SJSA1 (cell line): ENCODE data around the gene GPATCH2. TPM values are rescaled to one million over a fixed set of nuclear protein-coding genes. Genes with fewer than 3 reads are reported as not detected.

Experiments
- DNase-seq, 2 experiments: peaks; one replicate each; pipeline ENCODE4 v3.0.0-alpha.2; 2015 to 2020; ENCODE audit warnings: low spot score in 2 of 2, low read depth in 1 of 2
- H3K27ac ChIP-seq: fragments of 250-450 bp; sonication (Bioruptor Pico); 2 replicates; pipeline ENCODE4 v1.5.1; 2020; ENCODE audit warnings: mild to moderate bottlenecking, moderate library complexity
- H3K27me3 ChIP-seq: fragments of 250-450 bp; sonication (Bioruptor Pico); replicated peaks from 2 replicates; pipeline ENCODE4 v1.5.1; 2020; ENCODE audit warnings: mild to moderate bottlenecking, moderate library complexity
- H3K36me3 ChIP-seq: fragments of 250-450 bp; sonication (Bioruptor Pico); 2 replicates; pipeline ENCODE4 v1.5.1; 2020; ENCODE audit warnings: mild to moderate bottlenecking
- H3K4me1 ChIP-seq: fragments of 250-450 bp; sonication (Bioruptor Pico); replicated peaks from 2 replicates; pipeline ENCODE4 v1.6.1; 2021; ENCODE audit warnings: mild to moderate bottlenecking
- H3K4me3 ChIP-seq: fragments of 250-450 bp; sonication (Bioruptor Pico); 2 replicates; pipeline ENCODE4 v1.5.1; 2020; ENCODE audit warnings: mild to moderate bottlenecking
- H3K9me3 ChIP-seq: fragments of 250-450 bp; sonication (Bioruptor Pico); replicated peaks from 2 replicates; pipeline ENCODE4 v1.5.1; 2020; ENCODE audit warnings: mild to moderate bottlenecking
- total RNA-seq: library from RNA; depleted of rRNA; stranded (reverse); fragments of >200 nt; shearing (Covaris generic); gene quantifications from 2 replicates; pipeline ENCODE4 v1.2.3, GENCODE V29; 2014; rRNA removed

Gene GPATCH2
- total RNA-seq: 15.3 and 24.2 TPM in 2 replicates

DNA sequence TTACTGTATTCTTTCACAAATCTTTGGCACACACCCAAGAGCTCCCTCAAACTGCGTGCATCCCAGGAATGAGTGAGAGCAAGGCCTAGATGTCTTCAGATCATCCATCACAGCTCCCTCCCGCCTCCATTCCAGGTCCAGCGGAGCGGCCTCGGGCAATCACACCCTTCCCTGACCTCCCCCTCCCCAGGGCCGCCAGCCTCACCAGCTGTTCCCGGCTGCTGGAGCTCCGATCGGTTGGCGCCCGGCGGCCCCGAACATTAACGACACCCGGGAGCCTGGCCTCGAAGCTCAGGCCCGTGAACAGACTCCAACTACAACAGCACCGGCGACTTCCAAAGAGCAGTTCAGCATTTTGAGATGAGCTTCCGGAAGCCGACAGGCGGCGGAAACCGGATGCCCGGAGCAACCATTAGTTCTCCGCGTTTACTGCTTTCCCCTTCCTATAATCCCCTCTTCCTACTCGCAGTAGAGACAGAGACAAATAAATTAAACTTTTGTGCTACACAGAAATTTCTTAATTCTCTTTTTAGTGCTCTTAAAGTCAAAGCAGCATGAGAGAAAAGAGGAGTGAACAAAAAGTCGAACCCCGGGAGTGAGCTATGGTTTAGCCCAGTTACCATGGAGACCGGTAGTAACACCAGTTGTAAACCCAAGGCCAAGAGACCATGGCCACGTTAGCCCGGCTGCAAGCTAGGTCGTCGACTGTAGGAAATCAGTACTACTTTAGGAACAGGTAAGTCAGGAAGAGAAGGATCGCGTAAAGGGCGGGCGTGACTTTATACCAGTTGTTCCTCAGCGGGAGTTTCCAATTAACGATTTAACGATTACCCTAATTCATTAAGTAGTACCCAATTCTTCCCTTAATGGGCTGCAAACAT is at the start of gene GPATCH2, which contains the start of gene SPATA17:
TSS of gene GPATCH2 (minus strand) at position 380 of the 881 bp plus-strand sequence. CDS start at position 261, 119 bp downstream.
TSS of gene SPATA17 (plus strand) at position 634 of the 881 bp plus-strand sequence. CDS start at position 669, 35 bp downstream.
- Histone ChIP-seq H3K36me3 (no peaks in the 10 kb centered on the region), H3K27ac (peak within 1 kb of the TSS; percentile 99), H3K9me3 (no peaks in the 10 kb centered on the region), H3K4me1 (peaks cover 8% of the 10 kb centered on the region), H3K4me3 (peak within 1 kb of the TSS; percentile 67), H3K27me3 (no peaks in the 10 kb centered on the region)
- peak; percentile 83 to 97 for DNase-seq

GRCh38 chr1:217674028-217674729 is 43.3 kb upstream of the GPATCH2 start:
- no peak overlapping the region for H3K4me3 ChIP-seq

DNA sequence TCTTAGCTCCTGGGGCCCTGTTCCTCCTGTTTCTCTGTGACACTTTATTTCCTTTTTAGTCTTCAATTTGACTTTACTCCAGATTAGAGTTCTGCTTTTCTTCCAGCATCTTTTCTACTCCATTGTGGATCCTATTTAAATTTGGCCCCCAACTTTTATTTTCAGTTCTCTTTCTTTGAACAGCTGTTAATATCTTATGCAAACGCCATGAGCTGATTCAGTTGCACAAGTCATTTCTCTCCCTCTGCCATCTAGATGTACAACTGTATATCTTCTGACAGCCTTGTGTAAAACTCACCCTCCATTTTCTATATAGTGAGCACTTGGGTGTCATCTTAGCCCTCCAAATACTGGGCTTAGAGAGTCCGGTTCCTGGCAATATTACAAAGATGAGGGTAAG is 42.5 kb upstream of the GPATCH2 start:
- Histone ChIP-seq H3K4me3 (no peak overlapping the region), H3K9me3 (no peaks in the 10 kb centered on the region), H3K4me1 (no peaks in the 10 kb centered on the region), H3K27me3 (peaks cover 11% of the 10 kb centered on the region), H3K27ac (no peak overlapping the region), H3K36me3 (no peaks in the 10 kb centered on the region)
- no peak for DNase-seq

More at GRCh38 chr1:217674028-217674729, 43.3 kb upstream of the GPATCH2 start:
- Histone ChIP-seq H3K36me3 (no peaks in the 10 kb centered on the region), H3K4me1 (no peaks in the 10 kb centered on the region), H3K27ac (no peak overlapping the region), H3K9me3 (no peaks in the 10 kb centered on the region), H3K27me3 (peaks cover 7% of the 10 kb centered on the region)
- no peak for DNase-seq

DNA sequence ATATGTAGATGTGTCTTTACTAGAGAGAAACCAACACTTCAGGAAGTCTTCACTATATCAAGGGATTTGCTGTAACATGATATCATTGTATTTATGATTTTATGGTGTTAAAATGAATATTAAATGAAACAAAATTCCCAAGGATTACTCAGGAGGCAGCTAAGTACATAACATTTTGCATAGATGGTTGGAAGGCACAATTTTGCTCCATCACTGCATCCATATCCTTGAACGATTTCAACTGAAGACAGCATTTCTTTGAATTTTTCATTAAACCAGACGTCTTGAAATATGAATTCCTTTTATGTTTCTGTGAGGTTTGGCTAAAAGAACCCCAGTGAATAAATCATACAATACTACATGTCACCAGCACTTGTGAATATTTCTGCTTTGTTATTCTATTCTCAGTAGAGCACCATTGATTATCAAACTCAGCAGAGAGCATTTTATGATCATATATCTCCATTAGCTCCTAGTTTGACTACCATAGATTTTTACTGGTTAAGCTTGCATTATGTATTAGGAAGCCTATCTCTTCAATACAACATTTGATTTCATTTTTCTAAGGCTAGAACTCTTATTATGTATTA is 37.6 kb upstream of the GPATCH2 start:
- no peak for DNase-seq
- Histone ChIP-seq H3K27me3 (peaks cover 5% of the 10 kb centered on the region), H3K27ac (no peak overlapping the region)

DNA sequence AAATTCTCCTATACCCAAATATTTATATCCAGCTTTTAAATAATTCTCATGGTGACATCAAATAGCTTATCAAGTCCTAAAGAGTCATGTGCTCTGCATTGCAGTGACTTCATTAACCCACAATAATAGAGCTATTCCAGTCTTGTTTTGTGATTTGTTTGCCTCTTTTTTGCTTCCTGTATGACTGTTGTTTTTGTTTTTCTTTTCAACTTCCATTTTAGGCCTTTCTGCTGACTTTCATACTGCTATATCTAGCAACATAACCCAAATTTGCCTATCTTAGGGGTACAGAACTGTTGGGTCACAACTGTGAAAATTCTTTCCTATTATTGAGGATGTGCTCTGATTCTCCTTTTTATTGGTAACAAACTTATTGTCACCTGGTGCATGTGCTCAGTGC is 30.5 kb upstream of the GPATCH2 start:
- Histone ChIP-seq H3K36me3 (no peaks in the 10 kb centered on the region), H3K4me3 (no peak overlapping the region), H3K4me1 (peaks cover 21% of the 10 kb centered on the region), H3K27me3 (no peaks in the 10 kb centered on the region), H3K27ac (no peak overlapping the region), H3K9me3 (no peaks in the 10 kb centered on the region)
- DNase-seq: no peak

More for the DNA sequence above, 37.6 kb upstream of the GPATCH2 start:
- H3K36me3 ChIP-seq: no peaks in the 10 kb centered on the region
- no peak overlapping the region for H3K4me3 ChIP-seq
- no peaks in the 10 kb centered on the region for H3K9me3 ChIP-seq
- H3K4me1 ChIP-seq: no peaks in the 10 kb centered on the region

DNA sequence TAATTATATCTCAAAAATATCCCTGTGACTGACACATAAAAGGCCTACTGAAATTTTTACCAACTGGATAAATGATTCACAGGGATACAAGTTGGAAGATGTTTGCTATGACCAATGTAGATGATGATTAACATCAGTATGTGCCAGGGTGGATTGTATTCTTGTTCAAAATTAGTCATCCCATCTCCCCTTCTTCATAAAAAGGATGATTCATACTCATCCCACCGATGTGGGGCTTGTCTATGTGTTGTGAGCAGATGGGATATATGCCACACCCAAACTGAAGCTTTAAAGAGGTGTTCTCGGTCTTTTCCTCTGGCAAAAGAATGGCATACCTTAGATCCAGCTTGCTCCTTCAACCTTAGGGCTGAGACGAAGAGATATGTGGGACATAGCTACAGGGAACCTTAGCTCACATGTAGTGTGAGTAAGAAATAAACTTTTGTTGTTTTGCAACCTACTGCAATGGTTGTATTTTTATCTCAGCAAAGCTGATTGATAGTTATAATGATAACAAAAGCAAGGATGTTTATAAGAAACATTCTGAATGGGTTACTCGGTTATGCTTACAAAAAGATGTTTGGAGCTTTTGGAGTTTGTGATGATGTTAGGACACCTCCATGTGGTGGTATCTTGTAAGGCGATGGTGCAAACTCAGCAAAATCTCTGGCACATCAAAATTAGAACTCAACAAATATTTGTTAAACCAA is 29.6 kb upstream of the GPATCH2 start:
- H3K9me3 ChIP-seq: no peaks in the 10 kb centered on the region
- no peaks in the 10 kb centered on the region for H3K27me3 ChIP-seq
- peak; percentile 58 to 76 for DNase-seq
- H3K4me3 ChIP-seq: no peak overlapping the region
- H3K4me1 ChIP-seq: peaks cover 21% of the 10 kb centered on the region
- H3K36me3 ChIP-seq: no peaks in the 10 kb centered on the region
- peak overlapping the region; percentile 68 for H3K27ac ChIP-seq

DNA sequence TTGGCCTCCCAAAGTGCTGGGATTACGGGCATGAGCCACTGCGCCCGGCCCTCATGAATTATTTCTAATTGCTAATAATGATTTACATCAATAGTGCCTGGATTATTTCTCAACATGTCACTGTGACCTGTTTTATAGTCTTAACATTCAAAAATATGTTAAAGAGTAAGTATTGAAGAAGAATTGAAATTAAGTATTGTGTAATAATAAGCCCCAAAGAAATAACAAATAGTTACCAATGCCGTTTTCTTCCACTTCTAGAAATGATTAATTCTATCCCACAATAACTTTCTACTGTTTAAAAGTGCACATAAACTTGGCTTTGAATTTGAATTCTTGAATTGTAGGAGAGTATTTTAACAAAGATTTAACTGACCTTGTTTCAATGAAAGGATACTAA is 19.8 kb upstream of the GPATCH2 start:
- Histone ChIP-seq H3K9me3 (no peaks in the 10 kb centered on the region), H3K27ac (no peak overlapping the region), H3K4me1 (peaks cover 5% of the 10 kb centered on the region; the same call in 1 of the 2 replicates), H3K36me3 (no peaks in the 10 kb centered on the region), H3K4me3 (no peak overlapping the region), H3K27me3 (no peaks in the 10 kb centered on the region)
- DNase-seq: no peak

DNA sequence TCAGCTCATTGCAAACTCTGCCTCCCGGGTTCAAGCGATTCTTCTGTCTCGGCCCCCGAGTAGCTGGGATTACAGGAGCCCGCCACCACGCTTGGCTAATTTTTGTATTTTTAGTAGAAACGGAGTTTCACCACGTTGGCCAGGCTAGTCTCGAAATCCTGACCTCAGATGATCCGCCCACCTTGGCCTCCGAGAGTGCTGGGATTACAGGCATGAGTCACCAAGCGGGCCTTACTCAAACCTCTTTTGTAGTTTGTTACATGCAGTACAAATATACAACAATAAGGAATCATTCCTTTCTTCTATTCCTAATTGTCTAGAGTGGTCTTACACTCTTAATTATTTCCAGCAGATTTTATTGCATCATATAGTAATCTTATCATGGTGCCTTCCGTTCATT is 16.9 kb upstream of the GPATCH2 start:
- H3K36me3 ChIP-seq: no peaks in the 10 kb centered on the region
- H3K4me3 ChIP-seq: no peak overlapping the region
- H3K4me1 ChIP-seq: peaks cover 5% of the 10 kb centered on the region; the same call in 1 of the 2 replicates
- DNase-seq: peak; percentile 22 to 59
- no peaks in the 10 kb centered on the region for H3K9me3 ChIP-seq
- H3K27me3 ChIP-seq: no peaks in the 10 kb centered on the region
- H3K27ac ChIP-seq: no peak overlapping the region

DNA sequence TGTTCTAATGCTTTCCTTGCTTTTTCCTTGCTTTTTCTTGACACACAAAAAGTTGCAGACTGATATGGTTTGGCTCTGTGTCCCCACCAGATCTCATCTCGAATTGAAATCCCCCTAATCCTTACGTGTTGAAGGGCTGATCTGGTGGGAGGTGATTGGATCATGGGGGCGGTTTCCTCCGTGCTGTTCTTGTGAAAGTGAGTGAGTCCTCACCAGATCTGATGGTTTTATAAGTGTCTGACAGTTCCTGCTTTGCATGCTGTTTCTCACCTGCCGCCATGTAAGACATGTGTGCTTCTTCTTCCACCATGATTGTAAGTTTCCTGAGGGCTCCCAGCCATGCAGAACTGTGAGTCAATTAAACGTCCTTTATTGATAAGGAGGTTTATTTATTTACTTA is 11.6 kb upstream of the GPATCH2 start:
- Histone ChIP-seq H3K4me1 (no peaks in the 10 kb centered on the region), H3K4me3 (no peak overlapping the region), H3K27ac (no peak overlapping the region), H3K9me3 (no peaks in the 10 kb centered on the region), H3K36me3 (no peaks in the 10 kb centered on the region), H3K27me3 (no peaks in the 10 kb centered on the region)
- no peak for DNase-seq

DNA sequence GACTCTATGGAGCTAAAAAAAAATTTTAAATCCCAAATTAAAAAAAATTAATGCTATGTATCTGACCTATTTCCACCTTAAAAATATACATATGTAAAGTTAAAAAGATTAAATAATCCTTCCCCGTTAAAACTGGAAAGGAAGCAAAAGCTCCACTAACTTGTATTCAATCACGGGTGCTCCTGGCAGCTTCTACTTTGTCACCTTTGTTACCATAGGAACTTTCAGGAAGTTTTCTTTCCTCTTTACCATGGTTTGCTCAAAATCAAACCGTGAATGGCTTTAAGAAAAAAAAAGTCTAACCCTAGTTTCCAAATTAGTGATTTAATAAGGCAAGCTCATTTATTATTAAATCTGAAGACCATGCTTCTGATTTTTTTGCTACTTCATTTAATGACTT is 3.5 kb downstream of the GPATCH2 start:
- Histone ChIP-seq H3K9me3 (no peaks in the 10 kb centered on the region), H3K27me3 (no peaks in the 10 kb centered on the region), H3K27ac (no peak overlapping the region), H3K4me1 (peaks cover 8% of the 10 kb centered on the region), H3K4me3 (no peak overlapping the region), H3K36me3 (no peaks in the 10 kb centered on the region)
- DNase-seq: no peak

GRCh38 chr1:217626321-217626720 is 4.6 kb downstream of the GPATCH2 start:
- H3K36me3 ChIP-seq: no peaks in the 10 kb centered on the region
- no peak for DNase-seq
- H3K9me3 ChIP-seq: no peaks in the 10 kb centered on the region
- peaks cover 4% of the 10 kb centered on the region for H3K4me1 ChIP-seq
- H3K27me3 ChIP-seq: no peaks in the 10 kb centered on the region
- no peak overlapping the region for H3K27ac ChIP-seq
- H3K4me3 ChIP-seq: no peak overlapping the region

DNA sequence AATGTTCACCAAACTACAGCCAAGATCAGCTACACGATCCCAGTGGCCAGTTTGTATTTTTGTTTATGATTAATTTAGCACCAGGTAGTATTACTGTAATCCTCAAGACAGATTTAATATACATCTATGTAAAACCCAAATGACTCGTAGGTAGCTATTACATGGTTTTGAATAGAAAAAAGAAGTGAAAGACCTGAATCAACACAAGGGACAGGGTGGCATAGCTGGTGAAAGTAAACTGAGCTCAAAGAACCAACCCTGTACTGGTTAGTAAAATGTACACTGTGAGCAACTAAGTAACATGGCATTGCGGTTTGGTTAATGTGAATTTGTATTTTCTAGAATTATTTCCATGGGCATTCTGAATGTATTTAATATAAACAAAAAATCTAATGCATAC is 8.8 kb downstream of the GPATCH2 start:
- no peak for DNase-seq

GRCh38 chr1:217620814-217621213 is 10.1 kb downstream of the GPATCH2 start:
- Histone ChIP-seq H3K27ac (no peak overlapping the region), H3K9me3 (no peaks in the 10 kb centered on the region), H3K36me3 (peaks cover 27% of the 10 kb centered on the region), H3K4me3 (no peak overlapping the region), H3K4me1 (no peaks in the 10 kb centered on the region), H3K27me3 (no peaks in the 10 kb centered on the region)
- no peak for DNase-seq

More for the DNA sequence above, 8.8 kb downstream of the GPATCH2 start:
- Histone ChIP-seq H3K9me3 (no peaks in the 10 kb centered on the region), H3K27me3 (no peaks in the 10 kb centered on the region), H3K27ac (no peak overlapping the region), H3K4me1 (no peaks in the 10 kb centered on the region), H3K36me3 (peaks cover 23% of the 10 kb centered on the region), H3K4me3 (no peak overlapping the region)
